GM18951 (cell line): ENCODE measurements around the gene YWHAB.

Experiments used
- POLR2A ChIP-seq: IDR thresholded peaks from 4 replicates; pipeline ENCODE4 v1.6.1; 2011; ENCODE audit warnings: mild to moderate bottlenecking; ENCODE audit not compliant: insufficient read length, insufficient read depth; ENCODE audit errors: extremely low read depth
- in situ Hi-C: fragments of 300-500 bp; cut with MboI; formaldehyde crosslinking; loops from one replicate; pipeline ENCODE4 v1.12.0; 2022; ENCODE audit warnings: low sequenced_read_pairs, mixed read lengths, inconsistent platforms; ENCODE audit not compliant: unreplicated experiment

The YWHAB gene

GRCh38 chr20:44885392-44886265 is at the start of gene YWHAB:
YWHAB (plus strand) TSS chr20:44885705; CDS start chr20:44901534, 15,829 bp downstream.
- TF ChIP-seq POLR2A: peak; percentile 87
- in situ Hi-C loops: no loop called here

GRCh38 chr20:44836601-44837120 is 48.8 kb upstream of the YWHAB start:
- in situ Hi-C loops: no loop called here
- TF ChIP-seq POLR2A: no peak

GRCh38 chr20:44837946-44838345 is 47.6 kb upstream of the YWHAB start:
- in situ Hi-C loops: no loop called here
- TF ChIP-seq POLR2A: no peak

GRCh38 chr20:44838521-44838920 is 47.0 kb upstream of the YWHAB start:
- no peak for TF ChIP-seq POLR2A
- in situ Hi-C loops: no loop called here

GRCh38 chr20:44839481-44839880 is 46.0 kb upstream of the YWHAB start:
- in situ Hi-C loops: no loop called here
- no peak for TF ChIP-seq POLR2A

- TF ChIP-seq POLR2A: no peak
- in situ Hi-C loops: no loop called here
Observed at GRCh38 chr20:44840826-44841225, 44.7 kb upstream of the YWHAB start.

GRCh38 chr20:44841955-44842354 is 43.5 kb upstream of the YWHAB start:
- in situ Hi-C loops: no loop called here
- no peak for TF ChIP-seq POLR2A

- in situ Hi-C loops: no loop called here
- no peak for TF ChIP-seq POLR2A
Observed at GRCh38 chr20:44843876-44844275, 41.6 kb upstream of the YWHAB start.

- TF ChIP-seq POLR2A: no peak
- in situ Hi-C loops: no loop called here
Observed at GRCh38 chr20:44848254-44849015, 37.1 kb upstream of the YWHAB start.

GRCh38 chr20:44849703-44850102 is 35.8 kb upstream of the YWHAB start:
- TF ChIP-seq POLR2A: no peak
- in situ Hi-C loops: no loop called here

GRCh38 chr20:44850272-44850671 is 35.2 kb upstream of the YWHAB start:
- no peak for TF ChIP-seq POLR2A
- in situ Hi-C loops: no loop called here

GRCh38 chr20:44850837-44851236 is 34.7 kb upstream of the YWHAB start:
- in situ Hi-C loops: no loop called here
- no peak for TF ChIP-seq POLR2A

- in situ Hi-C loops: no loop called here
- no peak for TF ChIP-seq POLR2A
Observed at GRCh38 chr20:44851545-44851944, 34.0 kb upstream of the YWHAB start.
